Activated T-cell treated with anti-CD3 and anti-CD28 coated beads, Interleukin-2, amount 50 U/mL, for 1 hour (primary cell): Measurements from ENCODE around the gene MRPL21.

Experiments used
- DNase-seq: peaks from one replicate; pipeline ENCODE4 v3.0.0-alpha.2; 2020

The MRPL21 gene

GRCh38 chr11:68903288-68904247 lies at the start of gene MRPL21, which contains the start of gene IGHMBP2:
Gene MRPL21 (minus strand): TSS chr11:68903832. CDS start chr11:68903810, 22 bp downstream.
Gene IGHMBP2 (plus strand): TSS chr11:68903891. CDS start chr11:68903953, 62 bp downstream.
- peak; percentile 91 for DNase-seq

- no peak for DNase-seq
Observed at GRCh38 chr11:68950762-68951161, 47.1 kb upstream of the MRPL21 start.

GRCh38 chr11:68950270-68950669 lies 46.6 kb upstream of the MRPL21 start:
- DNase-seq: no peak

GRCh38 chr11:68948935-68949334 lies 45.3 kb upstream of the MRPL21 start:
- DNase-seq: no peak

- DNase-seq: no peak
Observed at GRCh38 chr11:68948496-68948895, 44.9 kb upstream of the MRPL21 start.

- DNase-seq: no peak
Observed at GRCh38 chr11:68947151-68947550, 43.5 kb upstream of the MRPL21 start.

- no peak for DNase-seq
Observed at GRCh38 chr11:68946416-68947090, 42.9 kb upstream of the MRPL21 start.

- no peak for DNase-seq
Observed at GRCh38 chr11:68942751-68943271, 39.2 kb upstream of the MRPL21 start.

- no peak for DNase-seq
Observed at GRCh38 chr11:68942095-68942620, 38.5 kb upstream of the MRPL21 start.

GRCh38 chr11:68941324-68942094 lies 37.9 kb upstream of the MRPL21 start:
- no peak for DNase-seq

- no peak for DNase-seq
Observed at GRCh38 chr11:68940651-68941323, 37.2 kb upstream of the MRPL21 start.

GRCh38 chr11:68939583-68940555 lies 36.2 kb upstream of the MRPL21 start:
- DNase-seq: no peak

GRCh38 chr11:68938816-68939582 lies 35.4 kb upstream of the MRPL21 start:
- no peak for DNase-seq

GRCh38 chr11:68938088-68938487 lies 34.5 kb upstream of the MRPL21 start:
- no peak for DNase-seq

- no peak for DNase-seq
Observed at GRCh38 chr11:68936676-68937620, 33.3 kb upstream of the MRPL21 start.

GRCh38 chr11:68936358-68936636 lies 32.7 kb upstream of the MRPL21 start:
- DNase-seq: no peak

GRCh38 chr11:68935516-68936357 lies 32.1 kb upstream of the MRPL21 start:
- DNase-seq: no peak

- DNase-seq: no peak
Observed at GRCh38 chr11:68935066-68935465, 31.4 kb upstream of the MRPL21 start.
